ENCODE results near the gene DUSP28.
A peak's percentile ranks its signal among the peaks of the same experiment; 100 is the strongest.

Gene DUSP28

GRCh38 chr2:240583774-240584173 is 23.6 kb downstream of the DUSP28 start:
- no peak for TF ChIP-seq ZNF175 (tag by site-specific recombination; IDR thresholded peaks at IDR 0.05)
- no peak for TF ChIP-seq ZNF19 (tag by site-specific recombination; IDR thresholded peaks at IDR 0.05; ENCODE audit: low read depth)
- TF ChIP-seq, protein P1, sequence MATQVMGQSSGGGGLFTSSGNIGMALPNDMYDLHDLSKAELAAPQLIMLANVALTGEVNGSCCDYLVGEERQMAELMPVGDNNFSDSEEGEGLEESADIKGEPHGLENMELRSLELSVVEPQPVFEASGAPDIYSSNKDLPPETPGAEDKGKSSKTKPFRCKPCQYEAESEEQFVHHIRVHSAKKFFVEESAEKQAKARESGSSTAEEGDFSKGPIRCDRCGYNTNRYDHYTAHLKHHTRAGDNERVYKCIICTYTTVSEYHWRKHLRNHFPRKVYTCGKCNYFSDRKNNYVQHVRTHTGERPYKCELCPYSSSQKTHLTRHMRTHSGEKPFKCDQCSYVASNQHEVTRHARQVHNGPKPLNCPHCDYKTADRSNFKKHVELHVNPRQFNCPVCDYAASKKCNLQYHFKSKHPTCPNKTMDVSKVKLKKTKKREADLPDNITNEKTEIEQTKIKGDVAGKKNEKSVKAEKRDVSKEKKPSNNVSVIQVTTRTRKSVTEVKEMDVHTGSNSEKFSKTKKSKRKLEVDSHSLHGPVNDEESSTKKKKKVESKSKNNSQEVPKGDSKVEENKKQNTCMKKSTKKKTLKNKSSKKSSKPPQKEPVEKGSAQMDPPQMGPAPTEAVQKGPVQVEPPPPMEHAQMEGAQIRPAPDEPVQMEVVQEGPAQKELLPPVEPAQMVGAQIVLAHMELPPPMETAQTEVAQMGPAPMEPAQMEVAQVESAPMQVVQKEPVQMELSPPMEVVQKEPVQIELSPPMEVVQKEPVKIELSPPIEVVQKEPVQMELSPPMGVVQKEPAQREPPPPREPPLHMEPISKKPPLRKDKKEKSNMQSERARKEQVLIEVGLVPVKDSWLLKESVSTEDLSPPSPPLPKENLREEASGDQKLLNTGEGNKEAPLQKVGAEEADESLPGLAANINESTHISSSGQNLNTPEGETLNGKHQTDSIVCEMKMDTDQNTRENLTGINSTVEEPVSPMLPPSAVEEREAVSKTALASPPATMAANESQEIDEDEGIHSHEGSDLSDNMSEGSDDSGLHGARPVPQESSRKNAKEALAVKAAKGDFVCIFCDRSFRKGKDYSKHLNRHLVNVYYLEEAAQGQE (tag by site-specific recombination; IDR thresholded peaks at IDR 0.05) = no peak
- TF ChIP-seq ZNF211 (tag by site-specific recombination; IDR thresholded peaks at IDR 0.05; ENCODE audit: low read depth) = no peak
- TF ChIP-seq, protein P2, sequence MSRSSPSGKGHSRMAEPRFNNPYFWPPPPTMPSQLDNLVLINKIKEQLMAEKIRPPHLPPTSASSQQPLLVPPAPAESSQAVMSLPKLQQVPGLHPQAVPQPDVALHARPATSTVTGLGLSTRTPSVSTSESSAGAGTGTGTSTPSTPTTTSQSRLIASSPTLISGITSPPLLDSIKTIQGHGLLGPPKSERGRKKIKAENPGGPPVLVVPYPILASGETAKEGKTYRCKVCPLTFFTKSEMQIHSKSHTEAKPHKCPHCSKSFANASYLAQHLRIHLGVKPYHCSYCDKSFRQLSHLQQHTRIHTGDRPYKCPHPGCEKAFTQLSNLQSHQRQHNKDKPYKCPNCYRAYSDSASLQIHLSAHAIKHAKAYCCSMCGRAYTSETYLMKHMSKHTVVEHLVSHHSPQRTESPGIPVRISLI (tag by site-specific recombination; IDR thresholded peaks at IDR 0.05) = no peak
- TF ChIP-seq, protein P3, sequence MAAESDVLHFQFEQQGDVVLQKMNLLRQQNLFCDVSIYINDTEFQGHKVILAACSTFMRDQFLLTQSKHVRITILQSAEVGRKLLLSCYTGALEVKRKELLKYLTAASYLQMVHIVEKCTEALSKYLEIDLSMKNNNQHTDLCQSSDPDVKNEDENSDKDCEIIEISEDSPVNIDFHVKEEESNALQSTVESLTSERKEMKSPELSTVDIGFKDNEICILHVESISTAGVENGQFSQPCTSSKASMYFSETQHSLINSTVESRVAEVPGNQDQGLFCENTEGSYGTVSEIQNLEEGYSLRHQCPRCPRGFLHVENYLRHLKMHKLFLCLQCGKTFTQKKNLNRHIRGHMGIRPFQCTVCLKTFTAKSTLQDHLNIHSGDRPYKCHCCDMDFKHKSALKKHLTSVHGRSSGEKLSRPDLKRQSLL (tag by site-specific recombination; IDR thresholded peaks at IDR 0.05) = no peak
- TF ChIP-seq ZNF521 (tag by site-specific recombination; IDR thresholded peaks at IDR 0.05) = no peak
- Histone ChIP-seq H3K27ac (ENCODE audit: extremely low read depth, low read depth, low read length) (no peak overlapping the region), H3K4me3 (ENCODE audit: low read depth, low read length) (no peak overlapping the region), H3K4me1 (ENCODE audit: control insufficient read depth, insufficient read depth, low read length) (peaks cover 21% of the 10 kb centered on the region), H3K36me3 (ENCODE audit: control insufficient read depth in 2 of 2, insufficient read depth in 1 of 2, low read length in 2 of 2) (peaks cover 0 to 19% of the 10 kb centered on the region in 2 experiments; a peak in 1 of 3 replicates), H3K9me3 (ENCODE audit: control insufficient read depth, insufficient read depth, low read depth, low read length) (no peaks in the 10 kb centered on the region)
- POLR2A ChIA-PET = no interaction called here
- CTCF ChIA-PET = interaction anchor here (0.6 to 5.5 kb wide), 2 partner anchors 17 to 351 kb away, joined by 5 to 34 read pairs; no protein-coding TSS in a partner anchor

DNA sequence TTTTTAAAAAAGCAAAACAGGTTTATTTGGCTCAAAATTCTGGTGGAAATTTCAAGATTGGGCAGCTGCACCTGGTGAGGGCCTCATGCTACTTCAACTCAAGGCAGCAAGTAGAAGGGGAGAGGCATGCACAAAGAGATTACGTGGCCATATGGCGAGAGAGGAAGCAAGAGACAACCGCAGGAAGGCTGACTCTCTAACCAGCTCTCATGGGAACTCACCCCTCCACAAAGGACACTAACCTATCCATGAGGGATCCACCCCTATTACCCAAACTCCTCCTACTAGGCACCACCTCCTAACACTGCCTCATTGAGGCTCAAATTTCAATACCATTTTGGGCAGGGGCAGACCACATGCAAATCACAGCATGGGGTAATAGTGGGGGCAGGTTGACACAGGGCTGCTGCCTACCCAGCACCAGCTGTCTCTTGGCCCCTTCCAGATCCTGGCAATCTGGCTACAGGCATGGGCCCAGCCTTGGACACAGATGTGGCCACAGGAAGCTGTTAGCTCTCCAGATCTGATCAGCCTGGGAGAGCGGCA is 24.4 kb downstream of the DUSP28 start:
- ChIA-PET CTCF (interaction anchor here (5.5 kb wide), 1 partner anchor 18 kb away, joined by 34 read pairs; no protein-coding TSS in a partner anchor), POLR2A (interaction anchor here (3.3 kb wide), 1 partner anchor 24 kb away, joined by 53 read pairs; the partner anchor contains the start of gene DUSP28)
- no peak overlapping the region for H3K4me3 ChIP-seq (ENCODE audit: low read depth, low read length)
- no peak overlapping the region for H3K27ac ChIP-seq (ENCODE audit: extremely low read depth, low read depth, low read length)
- H3K9me3 ChIP-seq (ENCODE audit: control insufficient read depth, insufficient read depth, low read depth, low read length) = no peaks in the 10 kb centered on the region
- H3K36me3 ChIP-seq (ENCODE audit: control insufficient read depth in 2 of 2, insufficient read depth in 1 of 2, low read length in 2 of 2) = peaks cover 0 to 19% of the 10 kb centered on the region in 2 experiments; a peak in 1 of 3 replicates
- peaks cover 21% of the 10 kb centered on the region for H3K4me1 ChIP-seq (ENCODE audit: control insufficient read depth, insufficient read depth, low read length)
- TF ChIP-seq SP2 (tag by site-specific recombination; IDR thresholded peaks at IDR 0.05) (peak; percentile 52), GLIS1 (tag by site-specific recombination; IDR thresholded peaks at IDR 0.05) (peak; percentile 86), ZNF707 (tag by site-specific recombination; IDR thresholded peaks at IDR 0.05) (no peak), SP7 (tag by site-specific recombination; IDR thresholded peaks at IDR 0.05) (peak; percentile 49), ZXDB (tag by site-specific recombination; IDR thresholded peaks at IDR 0.05) (0 out of 2 replicates have a peak, but pooled peaks have one; percentile 31), ZBTB17 (tag by site-specific recombination; IDR thresholded peaks at IDR 0.05) (peak; percentile 36), SCRT2 (tag by site-specific recombination; IDR thresholded peaks at IDR 0.05) (no peak), HOXA7 (CRISPR knock-in tag; IDR thresholded peaks at IDR 0.05; ENCODE audit: borderline replicate concordance) (no peak), ZNF211 (tag by site-specific recombination; IDR thresholded peaks at IDR 0.05; ENCODE audit: low read depth) (no peak), ZNF600 (tag by site-specific recombination; IDR thresholded peaks at IDR 0.05) (0 out of 2 replicates have a peak, but pooled peaks have one; percentile 43)
- TF ChIP-seq, protein P4, sequence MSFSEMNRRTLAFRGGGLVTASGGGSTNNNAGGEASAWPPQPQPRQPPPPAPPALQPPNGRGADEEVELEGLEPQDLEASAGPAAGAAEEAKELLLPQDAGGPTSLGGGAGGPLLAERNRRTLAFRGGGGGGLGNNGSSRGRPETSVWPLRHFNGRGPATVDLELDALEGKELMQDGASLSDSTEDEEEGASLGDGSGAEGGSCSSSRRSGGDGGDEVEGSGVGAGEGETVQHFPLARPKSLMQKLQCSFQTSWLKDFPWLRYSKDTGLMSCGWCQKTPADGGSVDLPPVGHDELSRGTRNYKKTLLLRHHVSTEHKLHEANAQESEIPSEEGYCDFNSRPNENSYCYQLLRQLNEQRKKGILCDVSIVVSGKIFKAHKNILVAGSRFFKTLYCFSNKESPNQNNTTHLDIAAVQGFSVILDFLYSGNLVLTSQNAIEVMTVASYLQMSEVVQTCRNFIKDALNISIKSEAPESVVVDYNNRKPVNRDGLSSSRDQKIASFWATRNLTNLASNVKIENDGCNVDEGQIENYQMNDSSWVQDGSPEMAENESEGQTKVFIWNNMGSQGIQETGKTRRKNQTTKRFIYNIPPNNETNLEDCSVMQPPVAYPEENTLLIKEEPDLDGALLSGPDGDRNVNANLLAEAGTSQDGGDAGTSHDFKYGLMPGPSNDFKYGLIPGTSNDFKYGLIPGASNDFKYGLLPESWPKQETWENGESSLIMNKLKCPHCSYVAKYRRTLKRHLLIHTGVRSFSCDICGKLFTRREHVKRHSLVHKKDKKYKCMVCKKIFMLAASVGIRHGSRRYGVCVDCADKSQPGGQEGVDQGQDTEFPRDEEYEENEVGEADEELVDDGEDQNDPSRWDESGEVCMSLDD (tag by site-specific recombination; IDR thresholded peaks at IDR 0.05) = no peak
- TF ChIP-seq, protein P5, sequence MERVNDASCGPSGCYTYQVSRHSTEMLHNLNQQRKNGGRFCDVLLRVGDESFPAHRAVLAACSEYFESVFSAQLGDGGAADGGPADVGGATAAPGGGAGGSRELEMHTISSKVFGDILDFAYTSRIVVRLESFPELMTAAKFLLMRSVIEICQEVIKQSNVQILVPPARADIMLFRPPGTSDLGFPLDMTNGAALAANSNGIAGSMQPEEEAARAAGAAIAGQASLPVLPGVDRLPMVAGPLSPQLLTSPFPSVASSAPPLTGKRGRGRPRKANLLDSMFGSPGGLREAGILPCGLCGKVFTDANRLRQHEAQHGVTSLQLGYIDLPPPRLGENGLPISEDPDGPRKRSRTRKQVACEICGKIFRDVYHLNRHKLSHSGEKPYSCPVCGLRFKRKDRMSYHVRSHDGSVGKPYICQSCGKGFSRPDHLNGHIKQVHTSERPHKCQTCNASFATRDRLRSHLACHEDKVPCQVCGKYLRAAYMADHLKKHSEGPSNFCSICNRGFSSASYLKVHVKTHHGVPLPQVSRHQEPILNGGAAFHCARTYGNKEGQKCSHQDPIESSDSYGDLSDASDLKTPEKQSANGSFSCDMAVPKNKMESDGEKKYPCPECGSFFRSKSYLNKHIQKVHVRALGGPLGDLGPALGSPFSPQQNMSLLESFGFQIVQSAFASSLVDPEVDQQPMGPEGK (tag by site-specific recombination; IDR thresholded peaks at IDR 0.05) = peak; percentile 20; the same call in 1 of the 2 replicates
- TF ChIP-seq, protein P6, sequence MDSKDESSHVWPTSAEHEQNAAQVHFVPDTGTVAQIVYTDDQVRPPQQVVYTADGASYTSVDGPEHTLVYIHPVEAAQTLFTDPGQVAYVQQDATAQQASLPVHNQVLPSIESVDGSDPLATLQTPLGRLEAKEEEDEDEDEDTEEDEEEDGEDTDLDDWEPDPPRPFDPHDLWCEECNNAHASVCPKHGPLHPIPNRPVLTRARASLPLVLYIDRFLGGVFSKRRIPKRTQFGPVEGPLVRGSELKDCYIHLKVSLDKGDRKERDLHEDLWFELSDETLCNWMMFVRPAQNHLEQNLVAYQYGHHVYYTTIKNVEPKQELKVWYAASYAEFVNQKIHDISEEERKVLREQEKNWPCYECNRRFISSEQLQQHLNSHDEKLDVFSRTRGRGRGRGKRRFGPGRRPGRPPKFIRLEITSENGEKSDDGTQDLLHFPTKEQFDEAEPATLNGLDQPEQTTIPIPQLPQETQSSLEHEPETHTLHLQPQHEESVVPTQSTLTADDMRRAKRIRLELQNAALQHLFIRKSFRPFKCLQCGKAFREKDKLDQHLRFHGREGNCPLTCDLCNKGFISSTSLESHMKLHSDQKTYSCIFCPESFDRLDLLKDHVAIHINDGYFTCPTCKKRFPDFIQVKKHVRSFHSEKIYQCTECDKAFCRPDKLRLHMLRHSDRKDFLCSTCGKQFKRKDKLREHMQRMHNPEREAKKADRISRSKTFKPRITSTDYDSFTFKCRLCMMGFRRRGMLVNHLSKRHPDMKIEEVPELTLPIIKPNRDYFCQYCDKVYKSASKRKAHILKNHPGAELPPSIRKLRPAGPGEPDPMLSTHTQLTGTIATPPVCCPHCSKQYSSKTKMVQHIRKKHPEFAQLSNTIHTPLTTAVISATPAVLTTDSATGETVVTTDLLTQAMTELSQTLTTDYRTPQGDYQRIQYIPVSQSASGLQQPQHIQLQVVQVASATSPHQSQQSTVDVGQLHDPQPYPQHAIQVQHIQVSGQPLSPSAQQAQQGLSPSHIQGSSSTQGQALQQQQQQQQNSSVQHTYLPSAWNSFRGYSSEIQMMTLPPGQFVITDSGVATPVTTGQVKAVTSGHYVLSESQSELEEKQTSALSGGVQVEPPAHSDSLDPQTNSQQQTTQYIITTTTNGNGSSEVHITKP (tag by site-specific recombination; IDR thresholded peaks at IDR 0.05) = peak; percentile 94

Measured in HEK293 (cell line).